HUES64 (cell line): ENCODE results near the gene LRCH1.

Experiments
- H3K27ac ChIP-seq: 2 replicates; pipeline ENCODE4 v1.7.0; 2013; ENCODE audit warnings: low read depth, low read length, inconsistent platforms
- H3K27me3 ChIP-seq: 2 replicates; pipeline ENCODE4 v1.6.1; 2013; ENCODE audit warnings: mild to moderate bottlenecking, low read length; ENCODE audit not compliant: insufficient read depth
- H3K36me3 ChIP-seq: 2 replicates; pipeline ENCODE4 v1.6.1; 2013; ENCODE audit warnings: mild to moderate bottlenecking, low read length; ENCODE audit not compliant: insufficient read depth
- H3K4me1 ChIP-seq: 2 replicates; pipeline ENCODE4 v1.6.1; 2013; ENCODE audit warnings: mild to moderate bottlenecking, low read length, moderate library complexity; ENCODE audit not compliant: insufficient read depth
- H3K4me3 ChIP-seq: 2 replicates; pipeline ENCODE4 v1.5.1; 2013; ENCODE audit warnings: mild to moderate bottlenecking, low read length, moderate library complexity
- H3K9ac ChIP-seq: 2 replicates; pipeline ENCODE4 v1.6.1; 2013; ENCODE audit warnings: mild to moderate bottlenecking, low read depth, low read length
- H3K9me3 ChIP-seq: 2 replicates; pipeline ENCODE4 v1.6.1; 2013; ENCODE audit warnings: low read depth, low read length; ENCODE audit not compliant: insufficient read depth
- WGBS: fragments of 150-250, 120-280 bp; methylation state at CpG from one replicate; pipeline ENCODE4 v1.1.7; 2013; ENCODE audit warnings: missing lambda C conversion rate; 5-methylcytosine and 5-hydroxymethylcytosine counted together

LRCH1 gene

DNA sequence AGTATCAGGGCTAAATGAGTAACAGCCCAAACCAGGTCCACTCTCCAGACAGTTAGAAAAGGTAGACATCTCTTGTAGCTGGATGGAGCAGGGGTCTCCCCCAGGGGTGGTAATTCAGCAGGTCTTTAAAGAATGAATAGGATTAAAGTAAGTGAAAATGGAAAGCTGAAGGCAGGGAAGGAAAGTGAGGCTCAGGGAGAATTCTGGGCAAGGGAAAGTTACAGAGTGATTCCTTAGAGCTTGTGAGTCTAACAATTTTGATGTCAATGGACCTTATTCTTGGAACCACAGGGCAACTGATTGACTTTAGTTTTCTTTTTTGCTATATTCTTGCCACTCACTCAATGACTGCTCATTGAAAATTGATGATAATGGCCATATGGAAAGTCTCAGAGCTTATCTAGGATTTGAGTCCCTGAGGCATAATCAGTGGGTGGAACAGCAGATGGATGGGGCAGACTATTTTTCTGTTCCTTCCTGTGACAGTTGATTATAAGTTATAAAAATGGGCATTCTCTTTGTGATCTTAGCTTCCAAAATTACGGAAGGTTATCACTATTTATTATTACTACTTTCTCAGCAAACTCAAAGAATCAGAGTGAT lies 76.9 kb downstream of the LRCH1 start:
- no CpG with 5 or more reads among the region's 1 CpG for WGBS
- Histone ChIP-seq H3K27me3 (no peaks in the 10 kb centered on the region), H3K27ac (no peak overlapping the region), H3K9ac (no peak overlapping the region), H3K36me3 (no peaks in the 10 kb centered on the region), H3K4me3 (no peak overlapping the region), H3K9me3 (no peaks in the 10 kb centered on the region), H3K4me1 (peaks cover 28% of the 10 kb centered on the region)

DNA sequence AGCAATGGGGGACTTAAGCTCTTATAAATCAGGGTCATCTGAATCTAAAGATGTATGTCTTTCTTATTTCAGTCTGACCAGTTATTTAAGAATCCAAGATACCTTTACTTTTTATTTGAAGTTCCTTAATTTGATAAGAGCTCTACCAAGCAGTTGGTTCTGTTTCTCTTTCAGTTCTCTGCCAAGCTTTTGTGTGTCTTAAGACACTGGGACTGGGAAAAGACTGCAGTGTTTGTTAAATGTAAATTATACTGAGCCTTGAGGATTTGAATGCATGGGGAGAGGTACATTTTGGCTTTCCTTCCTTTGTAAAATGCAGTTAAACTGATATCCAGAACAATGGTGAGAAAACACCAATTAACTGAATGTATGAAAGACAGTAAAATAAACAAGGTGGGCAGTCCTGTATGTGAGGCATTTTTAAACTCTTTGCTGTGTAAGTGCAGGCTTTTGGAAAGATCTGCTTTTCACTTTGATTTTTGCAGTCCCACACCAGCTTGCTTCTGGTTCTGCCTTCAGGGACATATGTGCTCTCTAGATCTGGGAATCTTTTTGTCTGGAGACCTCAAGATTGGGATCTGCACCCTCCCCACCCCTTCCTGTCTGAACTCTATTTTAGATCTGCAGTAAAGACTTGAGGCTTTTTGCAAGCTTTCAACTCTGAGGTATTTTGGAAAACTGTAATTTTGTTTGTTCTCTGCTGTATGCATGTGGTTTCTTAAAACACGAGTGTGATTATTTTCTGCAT lies 77.6 kb downstream of the LRCH1 start:
- Histone ChIP-seq H3K9me3 (no peaks in the 10 kb centered on the region), H3K36me3 (no peaks in the 10 kb centered on the region), H3K27ac (peak overlapping the region; percentile 63), H3K4me3 (no peak overlapping the region), H3K9ac (0 out of 2 replicates have a peak overlapping the region, but pooled peaks have one; percentile 11), H3K27me3 (no peaks in the 10 kb centered on the region), H3K4me1 (peaks cover 24% of the 10 kb centered on the region)
- WGBS = 92% methylated on average over 1 of the region's 1 CpG

DNA sequence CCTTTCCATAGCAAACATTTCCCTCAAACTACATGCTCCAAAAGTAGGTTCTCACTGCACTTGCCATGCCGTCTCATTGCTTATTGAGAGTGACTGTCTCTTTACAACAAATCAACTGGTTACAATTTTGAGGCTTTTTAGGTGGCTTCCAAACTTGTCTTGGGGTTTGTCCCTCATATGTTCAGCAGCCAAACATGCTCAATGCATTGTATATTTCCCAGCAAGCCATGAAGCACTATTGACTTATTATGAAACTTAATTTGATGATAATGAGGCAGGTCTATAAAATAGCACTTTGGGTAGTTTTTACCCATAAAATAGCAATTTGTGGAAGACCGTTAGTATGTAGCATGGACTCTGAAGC lies 78.2 kb downstream of the LRCH1 start:
- WGBS = 87% methylated on average over 2 of the region's 2 CpGs
- Histone ChIP-seq H3K27ac (peak overlapping the region; percentile 63; the same call in 1 of the 2 replicates), H3K4me3 (no peak overlapping the region), H3K9me3 (no peaks in the 10 kb centered on the region), H3K9ac (no peak overlapping the region), H3K27me3 (no peaks in the 10 kb centered on the region), H3K36me3 (no peaks in the 10 kb centered on the region), H3K4me1 (peaks cover 24% of the 10 kb centered on the region)

DNA sequence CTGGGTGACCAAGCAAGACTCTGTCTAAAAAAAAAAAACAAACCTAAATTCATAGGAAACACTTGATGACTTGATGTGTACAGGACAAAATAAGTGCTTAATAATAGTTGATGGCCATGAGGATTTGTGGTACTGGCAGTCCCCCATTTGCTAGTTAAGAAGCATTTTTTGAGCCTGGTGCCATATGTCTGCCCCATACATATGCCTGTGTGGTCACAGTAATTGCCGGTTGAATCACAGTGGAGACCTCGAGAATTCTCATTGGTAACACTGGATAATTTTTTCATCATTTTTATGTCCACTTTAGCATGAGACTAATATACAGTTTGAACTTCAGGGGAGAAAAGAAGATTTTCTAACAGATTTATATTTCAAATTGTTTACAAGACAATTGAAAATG lies 79.2 kb downstream of the LRCH1 start:
- H3K27ac ChIP-seq = no peak overlapping the region
- 95% methylated on average over 2 of the region's 2 CpGs for WGBS
- H3K9me3 ChIP-seq = no peaks in the 10 kb centered on the region
- H3K27me3 ChIP-seq = no peaks in the 10 kb centered on the region
- no peaks in the 10 kb centered on the region for H3K36me3 ChIP-seq
- no peak overlapping the region for H3K4me3 ChIP-seq
- H3K9ac ChIP-seq = no peak overlapping the region
- H3K4me1 ChIP-seq = peaks cover 24% of the 10 kb centered on the region

DNA sequence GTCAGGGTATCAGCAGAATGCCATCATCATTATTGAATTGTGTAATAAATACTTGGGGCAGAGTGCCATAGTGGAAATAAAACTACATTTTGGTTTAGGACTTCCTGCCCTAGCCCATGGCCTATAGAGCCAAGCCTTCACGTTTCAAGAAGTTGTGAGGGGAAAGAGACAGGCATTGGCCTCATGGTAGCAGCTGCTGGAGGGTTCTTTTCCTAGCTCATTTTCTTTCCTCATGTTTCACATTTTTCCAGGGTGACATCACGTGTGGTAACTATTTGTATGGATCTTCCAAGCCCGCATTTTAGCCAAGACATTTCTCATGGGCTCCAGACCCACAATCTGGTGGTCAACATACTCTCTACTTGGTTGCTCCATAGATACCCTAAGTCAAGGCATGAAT lies 80.4 kb downstream of the LRCH1 start:
- Histone ChIP-seq H3K4me1 (peaks cover 24% of the 10 kb centered on the region), H3K27ac (no peak overlapping the region)
- 86% methylated on average over 3 of the region's 3 CpGs for WGBS

DNA sequence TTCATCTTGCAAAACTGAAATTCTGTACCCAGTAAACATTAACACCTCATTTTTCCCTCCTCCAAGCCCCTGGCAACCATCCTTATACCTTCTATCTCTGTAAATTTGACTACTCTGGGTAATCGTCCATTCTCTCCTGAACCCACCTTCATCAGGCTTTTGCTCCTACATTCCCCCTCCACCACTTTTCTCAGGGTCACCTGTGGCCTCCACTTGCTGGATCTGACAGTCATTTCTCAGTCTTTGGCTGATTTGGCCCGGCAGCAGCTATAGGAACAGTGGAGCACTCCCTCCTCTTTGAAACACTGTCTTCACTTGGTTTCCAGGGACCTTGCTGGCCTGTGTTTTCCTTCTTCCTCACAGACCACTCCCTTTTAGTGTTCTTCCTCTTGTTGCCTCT lies 83.5 kb downstream of the LRCH1 start:
- Histone ChIP-seq H3K4me1 (peaks cover 9% of the 10 kb centered on the region), H3K27me3 (no peaks in the 10 kb centered on the region), H3K36me3 (no peaks in the 10 kb centered on the region), H3K9ac (no peak overlapping the region), H3K9me3 (no peaks in the 10 kb centered on the region), H3K4me3 (no peak overlapping the region), H3K27ac (no peak overlapping the region)
- WGBS = 89% methylated on average over 2 of the region's 2 CpGs

More for the DNA sequence above, 80.4 kb downstream of the LRCH1 start:
- no peaks in the 10 kb centered on the region for H3K9me3 ChIP-seq
- no peak overlapping the region for H3K9ac ChIP-seq
- H3K36me3 ChIP-seq = no peaks in the 10 kb centered on the region
- no peak overlapping the region for H3K4me3 ChIP-seq
- H3K27me3 ChIP-seq = no peaks in the 10 kb centered on the region

DNA sequence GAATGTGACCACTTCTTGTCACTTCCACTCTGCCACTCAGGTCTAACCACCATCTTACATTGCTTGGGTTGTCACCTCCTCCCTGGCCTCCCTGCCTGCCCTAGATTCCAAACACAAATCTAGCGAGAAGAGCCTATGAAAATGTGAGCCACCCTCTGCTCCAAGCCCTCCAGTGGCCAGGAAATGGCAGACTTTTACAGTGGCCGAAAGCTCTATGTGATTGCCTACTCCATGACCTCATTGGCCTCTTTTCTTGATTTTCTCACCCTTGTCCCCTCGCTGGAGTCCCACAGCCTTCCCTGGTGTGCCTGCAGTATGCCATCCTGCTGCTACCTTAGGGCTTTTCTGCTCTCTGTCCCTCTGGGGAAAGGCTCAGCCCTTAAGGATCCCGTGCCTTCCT lies 84.2 kb downstream of the LRCH1 start:
- Histone ChIP-seq H3K27ac (no peak overlapping the region), H3K4me3 (no peak overlapping the region), H3K9me3 (no peaks in the 10 kb centered on the region), H3K27me3 (no peaks in the 10 kb centered on the region), H3K9ac (no peak overlapping the region), H3K36me3 (no peaks in the 10 kb centered on the region), H3K4me1 (peaks cover 9% of the 10 kb centered on the region)
- 80% methylated on average over 4 of the region's 4 CpGs for WGBS

DNA sequence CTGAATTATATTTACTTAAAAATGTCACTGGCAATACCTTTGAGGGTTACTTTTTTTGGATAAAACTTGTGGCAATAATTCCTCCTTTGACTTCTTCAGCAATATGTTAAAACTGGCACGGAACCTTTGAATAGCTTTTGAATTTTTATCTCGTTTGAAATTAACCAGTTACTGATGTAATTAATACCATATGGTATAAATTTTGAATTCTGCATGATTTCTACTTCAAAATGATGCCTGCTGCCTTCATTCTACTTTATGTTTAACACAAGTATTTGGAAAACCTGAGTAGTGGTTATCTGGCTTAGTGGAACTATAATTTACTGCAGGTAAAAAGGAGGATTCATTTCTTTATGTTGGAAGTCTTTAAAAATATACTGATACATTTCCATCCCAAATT lies 85.3 kb downstream of the LRCH1 start:
- Histone ChIP-seq H3K9me3 (no peaks in the 10 kb centered on the region), H3K9ac (no peak overlapping the region), H3K36me3 (no peaks in the 10 kb centered on the region), H3K27me3 (no peaks in the 10 kb centered on the region), H3K4me3 (no peak overlapping the region), H3K4me1 (peaks cover 6% of the 10 kb centered on the region), H3K27ac (no peak overlapping the region)
- no CpG with 5 or more reads among the region's 2 CpGs for WGBS

DNA sequence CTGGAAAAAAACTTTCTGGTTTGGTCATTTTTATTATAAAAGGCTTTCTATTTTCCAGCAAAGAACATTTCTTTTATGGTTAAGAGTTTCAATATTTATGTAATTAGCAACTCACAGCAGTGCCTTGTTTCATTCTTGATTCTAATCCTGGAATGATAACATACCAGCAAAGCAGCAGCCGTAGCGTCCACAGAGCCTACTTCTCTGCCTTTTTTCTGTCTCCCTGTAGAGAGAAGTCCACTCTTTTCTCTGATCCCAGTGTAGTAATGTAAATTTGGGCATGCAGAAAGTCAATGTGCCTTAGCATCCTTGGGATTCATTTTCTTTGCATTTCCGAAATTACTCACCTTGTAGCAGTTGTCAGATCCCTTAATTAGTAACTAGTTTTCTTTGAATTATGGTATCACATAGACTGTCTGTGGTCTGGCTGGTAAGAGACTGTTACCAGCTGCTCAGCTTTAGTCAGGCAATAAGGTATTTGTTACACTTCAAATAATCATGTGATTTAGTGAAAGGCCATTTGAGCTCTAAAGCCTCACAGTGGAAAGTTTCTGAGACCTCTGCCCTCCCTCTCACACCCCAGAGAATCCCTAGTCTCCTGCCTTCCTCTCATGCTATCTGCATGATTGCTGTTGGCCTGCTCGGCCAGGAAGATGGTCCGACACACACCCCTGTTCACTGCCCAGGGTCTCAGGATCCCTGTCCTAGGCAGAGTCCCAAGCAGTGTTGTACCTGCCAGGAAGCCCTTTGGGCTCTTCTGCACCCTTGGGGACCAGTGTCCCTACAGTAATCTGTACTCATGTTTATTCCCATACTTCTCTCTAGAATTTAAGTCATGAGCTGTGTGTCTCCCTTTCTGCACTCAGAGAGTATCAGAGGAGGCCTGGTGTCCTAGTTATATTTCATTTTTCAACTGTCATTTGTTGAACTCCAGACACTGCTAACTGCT lies 86.3 kb downstream of the LRCH1 start:
- no peak overlapping the region for H3K9ac ChIP-seq
- no peak overlapping the region for H3K4me3 ChIP-seq
- no peaks in the 10 kb centered on the region for H3K36me3 ChIP-seq
- H3K4me1 ChIP-seq = peaks cover 5% of the 10 kb centered on the region; the same call in 1 of the 2 replicates
- no peaks in the 10 kb centered on the region for H3K27me3 ChIP-seq
- H3K9me3 ChIP-seq = no peaks in the 10 kb centered on the region
- H3K27ac ChIP-seq = no peak overlapping the region
- 84% methylated on average over 5 of the region's 5 CpGs for WGBS

DNA sequence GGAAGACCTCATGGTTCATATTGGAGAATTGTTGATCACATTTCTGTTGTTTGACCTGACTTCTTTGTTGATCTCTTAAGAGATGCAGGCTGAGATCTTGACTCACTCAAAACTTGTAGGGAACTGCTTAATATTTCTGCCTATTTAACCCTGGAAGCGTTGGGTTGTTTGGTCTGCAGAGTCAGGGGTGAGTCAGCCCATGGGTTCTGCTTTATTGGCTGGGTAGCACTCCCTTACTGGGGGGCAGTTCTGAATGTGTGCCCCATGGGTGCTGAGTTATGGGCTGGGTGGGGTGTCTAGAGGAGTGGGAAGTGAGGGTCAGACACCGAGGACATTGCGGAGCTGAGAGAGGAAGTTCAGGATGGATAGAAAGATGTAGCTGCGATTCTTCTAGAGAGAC lies 87.9 kb downstream of the LRCH1 start:
- Histone ChIP-seq H3K9ac (no peak overlapping the region), H3K4me1 (peaks cover 5% of the 10 kb centered on the region; the same call in 1 of the 2 replicates), H3K4me3 (no peak overlapping the region), H3K27me3 (no peaks in the 10 kb centered on the region), H3K36me3 (no peaks in the 10 kb centered on the region), H3K27ac (no peak overlapping the region), H3K9me3 (no peaks in the 10 kb centered on the region)
- WGBS = 98% methylated on average over 4 of the region's 4 CpGs
